AG04449 (cell line): Measurements from ENCODE around the gene CXXC4.
A peak's percentile ranks its signal among the peaks of the same experiment; 100 is the strongest.

Experiments
- CTCF ChIA-PET: fragments of 350-600 bp; formaldehyde crosslinking; extraction: SDS; loops from one replicate; lab custom pipeline; 2021; ENCODE audit warnings: antibody characterized with exemption; lab: Yijun Ruan, JAX
- POLR2A ChIA-PET: fragments of 400-600, 350-600 bp; formaldehyde crosslinking; extraction: SDS; loops from one replicate; lab custom pipeline; 2020; ENCODE audit warnings: antibody characterized with exemption, inconsistent platforms; lab: Yijun Ruan, JAX
- DNase-seq: peaks from one replicate; pipeline ENCODE4 v3.0.0-alpha.2; 2010; ENCODE audit warnings: low read depth, low spot score
- H3K4me3 ChIP-seq: 2 replicates; pipeline ENCODE4 v1.5.1; 2011; ENCODE audit warnings: low read depth, mild to moderate bottlenecking, control low read depth, low read length
- CTCF ChIP-seq: IDR thresholded peaks from one replicate; pipeline ENCODE4 v1.5.1; 2011; ENCODE audit warnings: mild to moderate bottlenecking, moderate library complexity, low read length, control low read depth, inconsistent platforms; ENCODE audit not compliant: insufficient read depth; ENCODE audit errors: missing control alignments

The CXXC4 gene

GRCh38 chr4:104490770-104491480 lies 3.8 kb downstream of the CXXC4 start:
- no peak for DNase-seq
- CTCF ChIA-PET, result no interaction called here
- H3K4me3 ChIP-seq, result peak overlapping the region; percentile 54
- TF ChIP-seq CTCF, result no peak
- POLR2A ChIA-PET, result no interaction called here

- ChIA-PET POLR2A (no interaction called here), CTCF (no interaction called here)
- no peak for TF ChIP-seq CTCF
- H3K4me3 ChIP-seq, result no peak overlapping the region
- DNase-seq, result no peak
These were observed 4.5 kb downstream of the CXXC4 start for GRCh38 chr4:104490096-104490769.

GRCh38 chr4:104489731-104490095 lies 5.0 kb downstream of the CXXC4 start:
- TF ChIP-seq CTCF, result no peak
- CTCF ChIA-PET, result no interaction called here
- no peak overlapping the region for H3K4me3 ChIP-seq
- DNase-seq, result no peak
- POLR2A ChIA-PET, result no interaction called here

- no peak for DNase-seq
- ChIA-PET CTCF (no interaction called here), POLR2A (no interaction called here)
- no peak overlapping the region for H3K4me3 ChIP-seq
- TF ChIP-seq CTCF, result no peak
These were observed 6.5 kb downstream of the CXXC4 start for GRCh38 chr4:104488151-104488550.

- ChIA-PET CTCF (no interaction called here), POLR2A (no interaction called here)
- no peak for DNase-seq
- H3K4me3 ChIP-seq, result no peak overlapping the region
- TF ChIP-seq CTCF, result no peak
These were observed 7.8 kb downstream of the CXXC4 start for GRCh38 chr4:104486716-104487504.

GRCh38 chr4:104475652-104476051 lies 19.0 kb downstream of the CXXC4 start:
- ChIA-PET CTCF (no interaction called here), POLR2A (no interaction called here)
- H3K4me3 ChIP-seq, result no peak overlapping the region
- DNase-seq, result no peak
- TF ChIP-seq CTCF, result no peak
